G401.6 (cell line): ENCODE data around the gene TTC39A.
A peak's percentile ranks its signal among the peaks of the same experiment; 100 is the strongest.
"Not testable (repeated sequence)": the region's sequence is repeated elsewhere in the genome, so short reads cannot be mapped to it uniquely, and the experiment has no call there.

Source experiments
- FAIRE-seq: peaks from 2 replicates; lab custom pipeline; 2012; peaks lifted over from hg19 to GRCh38; lab: Jason Lieb, UNC

Gene TTC39A

DNA sequence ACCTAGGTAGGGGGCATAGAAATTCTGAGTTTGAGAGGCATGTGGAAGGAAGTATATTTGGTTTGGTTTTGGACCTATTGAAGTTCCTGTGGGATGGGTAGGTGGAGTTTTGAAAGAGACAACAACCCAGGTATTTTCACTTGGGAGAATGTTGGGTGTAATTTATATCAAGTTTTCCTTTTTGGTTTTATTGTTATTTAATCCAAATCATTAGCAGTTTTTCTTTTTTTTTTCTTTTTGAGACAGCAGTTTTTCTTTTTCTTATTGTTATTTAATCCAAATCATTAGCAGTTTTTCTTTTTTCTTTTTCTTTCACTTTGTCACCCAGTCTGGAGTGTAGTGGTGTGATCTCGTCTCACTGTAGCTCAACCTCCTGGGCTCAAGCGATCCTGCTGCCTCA lies 64.2 kb downstream of the TTC39A start:
- FAIRE-seq, result no peak

DNA sequence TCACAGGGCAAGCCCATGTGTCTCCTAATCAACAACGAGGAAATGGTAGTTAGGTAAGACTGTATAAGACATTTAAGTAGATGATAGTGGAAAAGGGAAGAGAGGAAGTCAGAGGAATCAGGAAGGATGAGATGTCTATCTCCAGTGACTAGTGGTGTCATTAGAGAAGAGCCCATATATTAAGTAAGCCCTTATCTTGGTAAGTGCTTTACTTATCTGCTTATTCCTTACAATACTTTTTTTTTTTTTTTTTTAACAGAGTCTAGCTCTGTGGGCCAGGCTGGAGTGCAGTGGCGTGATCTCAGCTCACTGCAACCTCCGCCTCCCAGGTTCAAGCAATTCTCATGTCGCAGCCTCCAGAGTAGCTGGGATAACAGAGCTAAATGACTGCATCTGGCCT lies 64.7 kb downstream of the TTC39A start:
- FAIRE-seq, result no peak

DNA sequence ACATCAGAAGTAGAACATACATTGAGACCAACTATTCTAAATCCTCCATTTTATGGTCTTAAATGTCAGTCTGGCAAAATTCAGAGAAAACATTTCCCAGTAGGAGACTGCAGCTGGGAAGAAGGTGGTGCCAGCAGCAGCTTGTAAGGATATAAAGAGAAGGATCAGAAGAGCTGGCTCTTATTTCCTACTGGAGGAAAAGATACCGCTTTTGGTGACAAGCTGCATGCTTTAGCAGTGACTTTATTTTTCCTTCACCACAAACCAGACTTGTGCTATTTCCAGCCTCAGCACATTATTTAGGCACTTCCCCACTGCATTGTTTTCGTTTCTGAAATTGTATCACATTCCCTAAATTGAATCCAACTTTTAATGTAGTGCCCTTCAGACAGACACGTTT lies 65.9 kb downstream of the TTC39A start:
- no peak for FAIRE-seq

DNA sequence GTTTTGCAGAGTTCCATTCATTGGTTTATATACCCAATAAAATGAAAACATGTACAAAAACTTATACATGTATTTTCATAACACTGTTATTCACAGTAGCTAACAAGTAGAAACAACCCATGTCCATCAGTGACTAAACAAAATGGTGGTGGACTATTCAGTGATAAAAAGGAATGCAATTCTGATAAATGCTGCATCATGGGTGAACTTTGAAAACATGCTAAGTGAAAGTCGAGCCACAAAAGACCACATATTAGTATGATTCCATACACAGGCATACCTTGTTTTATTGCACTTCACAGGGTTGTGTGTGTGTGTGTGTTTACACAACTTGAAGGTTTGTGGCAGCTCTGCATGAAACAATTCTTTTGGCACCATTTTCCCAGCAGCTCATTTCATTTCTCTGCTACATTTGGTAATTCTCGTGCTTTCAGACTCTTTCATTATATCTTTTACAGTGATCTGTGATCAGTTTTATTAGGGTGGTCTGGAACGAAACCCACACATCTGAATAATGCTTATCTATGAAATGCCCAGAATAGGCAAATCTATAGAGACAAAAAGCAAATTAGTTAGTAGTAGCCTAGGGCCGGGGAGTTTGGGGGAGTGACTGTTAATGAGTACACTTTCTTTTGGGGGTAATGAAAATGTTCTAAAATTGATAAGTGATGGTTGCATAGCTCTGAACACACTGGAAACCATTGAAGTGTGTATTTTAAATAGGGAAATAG lies 67.0 kb downstream of the TTC39A start:
- no peak for FAIRE-seq

DNA sequence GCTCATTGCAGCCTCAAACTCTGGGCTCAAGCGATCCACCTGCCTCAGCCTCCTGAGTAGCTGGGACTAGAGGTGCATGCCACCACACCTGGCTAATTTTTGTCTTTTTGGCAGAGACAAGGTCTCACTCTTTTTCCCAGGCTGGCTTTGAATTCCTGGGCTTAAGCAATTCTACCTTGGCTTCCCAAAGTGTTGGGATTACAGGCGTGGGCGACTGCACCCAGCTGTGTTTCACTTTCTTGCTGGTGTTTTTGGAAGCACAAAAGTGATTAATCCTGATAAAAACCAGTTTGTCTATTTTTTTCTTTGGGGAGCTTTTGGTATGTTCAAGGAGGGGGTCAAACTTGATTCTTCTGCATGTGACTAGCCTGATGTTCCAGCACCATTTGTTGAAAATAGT lies 75.0 kb downstream of the TTC39A start:
- FAIRE-seq, result no peak

DNA sequence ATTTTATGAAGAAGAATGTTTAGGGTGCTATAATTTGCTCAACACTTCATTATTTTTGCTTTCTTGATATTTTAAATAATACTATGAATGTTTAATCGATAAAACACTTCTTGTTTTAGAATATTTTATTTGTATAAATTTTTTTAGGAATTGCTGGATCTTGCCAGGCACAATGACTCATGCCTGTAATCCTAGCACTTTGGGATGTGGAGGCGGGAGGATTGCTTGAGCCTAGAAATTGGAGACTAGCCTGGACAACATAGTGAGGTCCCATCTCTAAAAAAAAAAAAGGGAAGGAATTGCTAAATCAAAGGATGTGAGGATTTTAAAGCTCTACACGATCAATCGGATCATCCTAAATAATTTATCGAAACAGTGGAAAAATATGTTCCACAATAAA lies 76.7 kb downstream of the TTC39A start:
- FAIRE-seq, result no peak

DNA sequence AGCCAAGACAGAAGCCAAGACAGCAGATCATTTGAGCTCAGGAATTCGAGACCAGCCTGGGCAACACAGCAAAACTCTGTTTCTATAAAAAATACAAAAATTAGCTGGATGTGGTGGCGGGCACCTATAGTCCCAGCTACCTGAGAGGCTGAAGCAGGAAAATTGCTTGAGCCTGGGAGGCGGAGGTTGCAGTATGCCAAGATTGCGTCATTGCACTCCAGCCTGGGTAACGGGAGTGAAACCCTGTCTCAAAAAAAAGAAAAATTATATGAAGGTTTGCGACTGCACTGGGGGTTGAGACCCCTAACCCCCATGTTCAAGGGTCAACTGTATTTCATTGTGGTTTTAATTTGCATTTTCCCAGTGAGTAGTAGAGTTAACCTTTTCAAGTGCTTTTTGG lies 78.0 kb downstream of the TTC39A start:
- no peak for FAIRE-seq

DNA sequence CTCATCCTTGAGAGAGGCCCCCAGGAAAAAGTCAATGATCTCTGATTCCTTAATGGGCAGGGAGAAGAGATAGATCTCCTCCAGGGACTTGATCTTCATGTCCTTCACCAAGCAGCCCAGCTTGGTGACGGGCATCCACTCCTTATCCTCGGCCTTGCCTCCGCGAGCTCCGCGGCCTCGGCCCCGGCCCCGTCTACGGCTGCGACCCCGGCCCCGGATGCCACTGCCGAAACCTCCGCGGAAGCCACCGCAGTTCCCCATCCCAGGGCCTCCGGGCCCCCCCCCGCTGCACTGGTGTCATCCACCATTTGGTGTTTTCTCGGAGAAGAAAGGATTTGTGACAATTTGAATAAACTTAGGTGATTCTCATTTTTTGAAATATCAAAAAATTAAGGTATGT lies 79.2 kb downstream of the TTC39A start:
- FAIRE-seq, result not testable (repeated sequence)

DNA sequence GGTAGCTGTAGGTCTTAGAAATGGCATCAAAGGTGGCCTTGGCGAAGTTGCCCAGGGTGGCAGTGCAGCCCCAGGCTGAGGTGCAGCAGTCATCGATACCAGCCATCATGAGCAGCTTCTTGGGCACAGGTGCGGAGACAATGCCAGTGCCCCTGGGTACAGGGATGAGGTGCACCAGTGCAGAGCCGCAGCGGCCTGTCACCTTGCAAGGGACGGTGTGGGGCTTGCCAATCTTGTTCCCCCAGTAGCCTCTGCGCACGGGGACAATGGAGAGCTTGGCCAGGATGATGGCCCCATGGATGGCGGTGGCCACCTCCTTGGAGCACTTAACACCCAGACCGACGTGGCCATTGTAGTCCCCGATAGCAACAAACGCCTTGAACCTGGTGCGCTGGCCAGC lies 79.6 kb downstream of the TTC39A start:
- not testable (repeated sequence) for FAIRE-seq

DNA sequence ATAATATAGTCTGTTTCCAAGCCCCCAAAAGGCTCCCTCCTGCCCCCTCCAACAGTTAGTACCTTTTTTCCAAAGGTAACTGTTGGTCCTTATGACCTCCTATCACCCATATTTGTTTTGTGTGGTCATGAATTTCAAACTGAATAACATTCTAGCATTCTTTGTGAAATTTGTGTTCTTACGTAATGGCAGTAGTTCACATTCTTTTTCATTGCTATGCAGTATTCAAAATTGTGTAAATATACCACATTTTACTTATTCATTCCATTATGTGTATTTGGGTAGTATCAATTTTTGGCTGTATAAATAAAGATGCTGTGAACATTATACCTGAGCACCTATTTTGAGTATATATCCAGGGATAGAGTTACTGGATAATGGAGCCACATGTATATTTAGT lies 80.9 kb downstream of the TTC39A start:
- no peak for FAIRE-seq

DNA sequence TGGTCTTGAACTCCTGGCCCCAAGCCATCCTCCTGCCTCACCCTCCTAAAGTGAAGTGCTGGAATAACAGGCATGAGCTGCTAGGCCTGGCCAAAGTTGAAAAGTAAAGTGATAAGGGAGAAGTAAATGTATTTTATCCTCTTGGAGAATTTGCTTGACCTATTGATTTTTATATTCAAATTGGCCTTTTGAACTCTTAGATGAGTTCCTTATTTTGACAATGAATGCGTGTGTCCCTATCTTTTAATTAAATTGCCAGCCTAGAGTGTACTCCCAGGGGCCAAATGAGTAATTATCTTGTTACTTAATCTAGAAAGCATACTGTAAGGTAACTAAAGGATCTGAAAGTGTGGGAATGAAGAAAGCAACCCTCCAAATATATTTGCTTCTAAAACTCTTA lies 82.9 kb downstream of the TTC39A start:
- no peak for FAIRE-seq

DNA sequence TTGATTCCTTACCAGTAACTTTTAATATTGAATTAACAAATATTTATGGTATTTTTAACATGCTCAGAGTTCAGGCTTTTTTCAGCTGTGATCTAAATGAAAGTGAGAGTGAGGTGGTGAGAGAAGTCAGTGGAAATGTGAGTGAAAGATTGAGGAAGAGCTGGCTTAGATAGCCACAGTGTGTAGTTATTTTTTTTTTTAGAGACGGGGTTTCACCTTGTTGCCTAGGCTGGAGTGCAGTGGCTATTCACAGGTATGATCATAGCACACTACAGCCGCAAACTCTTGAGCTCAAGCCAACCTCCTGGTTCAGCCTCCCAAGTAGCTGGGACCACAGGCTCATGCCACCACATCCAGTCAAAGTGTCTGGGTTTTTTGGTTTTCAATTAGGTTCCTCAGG lies 83.3 kb downstream of the TTC39A start:
- FAIRE-seq, result no peak

DNA sequence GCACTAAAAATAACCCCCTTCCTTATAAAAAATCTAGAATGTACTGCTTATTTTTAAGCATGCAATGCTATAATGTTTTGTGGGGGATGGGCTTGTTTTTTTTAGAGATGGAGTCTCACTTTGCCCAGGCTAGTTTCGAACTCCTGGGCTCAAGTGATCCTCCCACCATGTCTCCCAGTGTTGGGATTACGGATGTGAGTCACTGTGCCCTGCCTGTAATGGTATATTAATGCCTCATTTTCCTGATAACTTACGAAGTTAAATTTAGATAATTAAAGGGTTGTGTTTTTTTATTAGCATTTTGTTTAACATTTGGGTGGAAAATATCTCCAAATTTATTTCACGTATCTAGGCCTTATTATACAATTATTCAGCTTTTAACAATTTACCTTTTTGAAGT lies 87.8 kb downstream of the TTC39A start:
- no peak for FAIRE-seq

DNA sequence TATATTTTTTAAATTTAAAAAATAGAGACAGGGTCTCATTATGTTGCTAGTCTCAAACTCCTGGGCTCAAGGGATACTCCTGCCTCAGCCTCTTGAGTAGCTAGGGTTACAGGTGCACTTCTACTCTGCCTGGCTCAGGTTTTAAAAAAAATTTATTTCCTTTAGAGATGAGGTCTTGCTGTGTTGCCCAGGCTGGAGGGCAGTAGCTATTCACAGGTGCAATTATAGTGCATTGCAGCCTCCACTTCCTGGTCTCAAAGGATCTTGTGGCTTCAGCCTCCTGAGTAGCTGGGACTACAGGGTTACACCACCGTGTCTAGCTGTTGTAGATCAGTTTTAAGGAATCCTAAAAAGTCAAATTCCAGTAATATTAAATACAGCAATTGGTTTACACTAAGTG lies 89.2 kb downstream of the TTC39A start:
- no peak for FAIRE-seq

DNA sequence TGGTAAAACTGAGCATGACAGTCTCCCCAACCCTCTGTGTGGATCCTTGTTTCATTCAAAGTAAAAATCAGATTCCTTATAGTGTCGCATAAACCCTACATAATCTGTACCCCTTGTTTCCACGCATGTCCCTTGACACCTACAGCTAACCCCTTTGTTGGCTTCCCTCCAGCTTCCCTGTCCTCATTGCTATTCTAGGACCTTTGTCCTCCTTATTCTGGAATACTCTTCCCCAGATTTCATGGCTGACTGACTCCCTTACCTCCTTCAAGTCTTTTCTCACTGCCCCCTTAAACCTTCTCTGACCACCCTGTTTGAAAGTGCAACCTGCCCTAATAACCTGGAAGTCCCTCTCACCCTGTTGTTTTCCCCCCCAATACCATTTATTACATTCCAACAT lies 90.3 kb downstream of the TTC39A start:
- FAIRE-seq, result no peak

DNA sequence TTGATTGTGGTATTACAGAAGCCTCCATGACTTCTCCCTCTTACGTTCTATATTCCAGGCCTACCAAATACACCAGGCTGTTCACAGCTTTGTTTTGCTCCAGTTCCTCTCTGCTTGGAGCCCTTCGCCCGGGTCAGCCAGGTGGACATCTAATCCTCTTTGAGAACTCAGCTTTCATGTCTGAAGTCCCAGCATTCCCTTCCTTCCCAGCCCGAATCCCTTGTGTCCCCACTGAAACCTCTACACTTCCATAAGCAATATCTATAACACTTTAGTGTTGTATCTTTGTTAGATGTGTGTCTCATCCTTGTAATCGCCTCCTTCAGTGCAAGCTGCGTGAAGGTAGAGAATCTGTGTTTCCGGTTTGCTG lies 92.3 kb downstream of the TTC39A start:
- FAIRE-seq, result no peak

DNA sequence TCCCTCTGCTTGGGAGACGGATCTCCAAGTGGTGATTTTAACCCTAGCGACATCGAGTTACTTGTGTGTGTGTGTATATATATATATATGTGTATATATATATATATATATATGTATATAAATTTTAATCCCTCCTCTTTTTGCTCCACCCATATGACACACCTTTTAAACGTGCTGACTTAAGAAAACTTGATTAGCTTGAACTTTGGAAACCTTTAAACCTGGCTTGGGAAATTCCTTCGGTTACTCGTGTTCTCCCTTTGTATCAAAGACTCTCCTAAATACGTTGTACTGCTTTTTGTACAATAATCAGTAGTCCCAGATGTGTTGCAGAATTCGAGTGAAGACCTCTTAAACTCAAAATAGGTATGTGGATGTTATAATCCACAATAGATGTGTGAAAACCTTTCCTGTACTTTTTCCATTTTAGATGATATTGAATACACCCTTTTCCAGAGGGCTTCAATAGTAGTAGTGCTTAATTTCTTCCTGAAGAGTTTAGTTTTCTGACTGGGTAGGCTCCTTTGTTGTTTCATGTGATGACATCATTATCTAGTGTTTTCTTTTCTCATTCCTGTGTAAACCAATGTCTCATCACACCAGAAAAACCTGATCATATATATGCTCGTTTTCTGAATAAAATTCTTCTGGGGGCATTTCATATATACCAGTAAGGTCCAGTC lies 92.9 kb downstream of the TTC39A start:
- peak; percentile 33 for FAIRE-seq
